Ovary (tissue), 3 donors: ENCODE measurements around the gene RETN.

Experiments
- POLR2A ChIP-seq: fragments of 450-650 bp; IDR thresholded peaks from one replicate; pipeline ENCODE4 v1.6.1; 2017; ENCODE audit warnings: antibody characterized with exemption, mild to moderate bottlenecking, moderate library complexity
- TF ChIP-seq, protein P1 (sequence below), 3 donors: fragments of 450-650 bp in 2 of 3; fragments of 200-600 bp in 1 of 3; IDR thresholded peaks; one replicate each; pipeline versions ENCODE4 v1.5.1 to v1.8.0; 2016 to 2022; ENCODE audit warnings: antibody characterized with exemption in 3 of 3, mild to moderate bottlenecking in 1 of 3
- donor health status: DM: no; HTN: no; CAD: no.

- TF ChIP-seq, protein P1, sequence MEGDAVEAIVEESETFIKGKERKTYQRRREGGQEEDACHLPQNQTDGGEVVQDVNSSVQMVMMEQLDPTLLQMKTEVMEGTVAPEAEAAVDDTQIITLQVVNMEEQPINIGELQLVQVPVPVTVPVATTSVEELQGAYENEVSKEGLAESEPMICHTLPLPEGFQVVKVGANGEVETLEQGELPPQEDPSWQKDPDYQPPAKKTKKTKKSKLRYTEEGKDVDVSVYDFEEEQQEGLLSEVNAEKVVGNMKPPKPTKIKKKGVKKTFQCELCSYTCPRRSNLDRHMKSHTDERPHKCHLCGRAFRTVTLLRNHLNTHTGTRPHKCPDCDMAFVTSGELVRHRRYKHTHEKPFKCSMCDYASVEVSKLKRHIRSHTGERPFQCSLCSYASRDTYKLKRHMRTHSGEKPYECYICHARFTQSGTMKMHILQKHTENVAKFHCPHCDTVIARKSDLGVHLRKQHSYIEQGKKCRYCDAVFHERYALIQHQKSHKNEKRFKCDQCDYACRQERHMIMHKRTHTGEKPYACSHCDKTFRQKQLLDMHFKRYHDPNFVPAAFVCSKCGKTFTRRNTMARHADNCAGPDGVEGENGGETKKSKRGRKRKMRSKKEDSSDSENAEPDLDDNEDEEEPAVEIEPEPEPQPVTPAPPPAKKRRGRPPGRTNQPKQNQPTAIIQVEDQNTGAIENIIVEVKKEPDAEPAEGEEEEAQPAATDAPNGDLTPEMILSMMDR (IDR thresholded peaks at IDR 0.05), result no peak
- no peak for TF ChIP-seq POLR2A
Observed at GRCh38 chr19:7689165-7689564, 20.3 kb downstream of the RETN start.
